Adipocyte (in vitro differentiated cells): Measurements from ENCODE around the gene ECHS1.
"Not testable (repeated sequence)": the region's sequence is repeated elsewhere in the genome, so short reads cannot be mapped to it uniquely, and the experiment has no call there.

Source experiments
- DNase-seq: peaks from one replicate; pipeline ENCODE4 v3.0.0-alpha.2; 2015; ENCODE audit warnings: low read depth
- H3K27me3 ChIP-seq: replicated peaks from 2 replicates; pipeline ENCODE4 v1.7.0; 2013; ENCODE audit warnings: mild to moderate bottlenecking, low read length, moderate library complexity; ENCODE audit not compliant: control insufficient read depth, insufficient read depth
- H3K36me3 ChIP-seq: 2 replicates; pipeline ENCODE4 v1.7.0; 2013; ENCODE audit warnings: low read length, mild to moderate bottlenecking, moderate library complexity; ENCODE audit not compliant: control insufficient read depth, insufficient read depth, severe bottlenecking
- H3K4me1 ChIP-seq: 2 replicates; pipeline ENCODE4 v1.7.0; 2013; ENCODE audit warnings: mild to moderate bottlenecking, low read length, moderate library complexity; ENCODE audit not compliant: control insufficient read depth, insufficient read depth
- H3K4me3 ChIP-seq: 2 replicates; pipeline ENCODE4 v1.7.0; 2013; ENCODE audit warnings: mild to moderate bottlenecking, low read length, moderate library complexity
- H3K9ac ChIP-seq: 2 replicates; pipeline ENCODE4 v1.7.0; 2013; ENCODE audit warnings: mild to moderate bottlenecking, low read length, moderate library complexity
- H3K9me3 ChIP-seq: 2 replicates; pipeline ENCODE4 v1.7.0; 2013; ENCODE audit warnings: mild to moderate bottlenecking, low read length, moderate library complexity; ENCODE audit not compliant: control insufficient read depth

ECHS1 gene

DNA sequence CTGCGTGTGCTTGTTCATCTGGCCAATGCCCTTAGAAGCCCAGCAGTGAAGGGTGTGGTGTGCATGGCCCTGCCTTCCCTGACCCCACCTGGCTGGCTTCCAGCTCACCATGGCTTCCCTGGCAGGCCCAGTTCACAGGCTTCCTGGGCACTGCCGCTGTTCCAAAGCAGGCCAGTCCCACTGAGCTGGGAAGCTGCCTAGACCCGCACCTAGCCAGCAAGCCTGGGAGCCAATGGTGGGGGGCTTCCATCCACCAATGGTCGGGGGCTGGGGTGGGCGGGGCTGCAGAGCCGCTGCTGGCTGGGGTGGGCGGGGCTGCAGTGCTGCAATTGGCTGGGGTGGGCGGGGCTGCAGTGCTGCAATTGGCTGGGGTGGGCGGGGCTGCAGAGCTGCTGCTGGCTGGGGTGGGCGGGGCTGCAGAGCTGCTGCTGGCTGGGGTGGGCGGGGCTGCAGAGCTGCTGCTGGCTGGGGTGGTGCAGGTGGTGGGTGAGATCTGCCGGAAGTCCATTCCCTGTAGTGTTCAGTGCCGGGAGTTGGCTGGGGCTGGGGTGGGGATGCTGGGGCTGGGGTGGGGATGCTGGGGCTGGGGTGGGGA lies 48.9 kb downstream of the ECHS1 start:
- peak; percentile 64 for DNase-seq
- Histone ChIP-seq H3K27me3 (peaks cover 39% of the 10 kb centered on the region), H3K9ac (no peak overlapping the region), H3K4me1 (no peaks in the 10 kb centered on the region), H3K4me3 (no peak overlapping the region), H3K9me3 (peaks cover 6% of the 10 kb centered on the region), H3K36me3 (no peaks in the 10 kb centered on the region)

DNA sequence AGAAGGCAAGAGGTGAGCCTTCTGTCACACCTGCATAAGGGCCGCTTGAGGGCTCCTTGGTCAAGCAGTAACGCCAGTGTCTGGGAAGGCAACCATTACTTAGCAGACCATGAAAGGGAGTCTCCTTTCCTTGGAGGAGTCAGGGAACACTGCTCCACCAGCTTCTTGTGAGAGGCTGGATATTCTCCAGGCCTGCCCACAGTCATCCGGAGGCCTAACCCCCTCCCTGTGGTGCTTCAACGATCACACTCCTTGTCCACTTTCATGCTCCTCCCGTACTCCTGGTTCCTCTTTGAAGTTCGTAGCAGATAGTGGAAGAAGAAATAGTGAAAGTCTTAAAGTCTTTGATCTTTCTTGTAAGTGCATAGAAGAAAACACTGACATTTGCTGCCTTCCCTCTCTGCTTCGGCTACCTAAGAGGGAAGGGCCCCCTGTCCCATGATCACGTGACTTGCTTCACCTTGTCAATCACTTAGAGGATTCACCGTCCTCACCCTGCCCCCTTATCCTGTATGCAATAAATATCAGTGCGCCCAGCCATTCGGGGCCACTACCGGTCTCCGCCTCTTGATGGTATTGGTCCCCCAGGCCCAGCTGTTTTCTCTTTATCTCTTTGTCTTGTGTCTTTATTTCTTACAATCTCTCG lies 51.0 kb downstream of the ECHS1 start:
- not testable (repeated sequence) for H3K4me3 ChIP-seq, DNase-seq, H3K9me3 ChIP-seq, H3K9ac ChIP-seq, H3K4me1 ChIP-seq, H3K36me3 ChIP-seq
- peaks cover 28% of the 10 kb centered on the region for H3K27me3 ChIP-seq

DNA sequence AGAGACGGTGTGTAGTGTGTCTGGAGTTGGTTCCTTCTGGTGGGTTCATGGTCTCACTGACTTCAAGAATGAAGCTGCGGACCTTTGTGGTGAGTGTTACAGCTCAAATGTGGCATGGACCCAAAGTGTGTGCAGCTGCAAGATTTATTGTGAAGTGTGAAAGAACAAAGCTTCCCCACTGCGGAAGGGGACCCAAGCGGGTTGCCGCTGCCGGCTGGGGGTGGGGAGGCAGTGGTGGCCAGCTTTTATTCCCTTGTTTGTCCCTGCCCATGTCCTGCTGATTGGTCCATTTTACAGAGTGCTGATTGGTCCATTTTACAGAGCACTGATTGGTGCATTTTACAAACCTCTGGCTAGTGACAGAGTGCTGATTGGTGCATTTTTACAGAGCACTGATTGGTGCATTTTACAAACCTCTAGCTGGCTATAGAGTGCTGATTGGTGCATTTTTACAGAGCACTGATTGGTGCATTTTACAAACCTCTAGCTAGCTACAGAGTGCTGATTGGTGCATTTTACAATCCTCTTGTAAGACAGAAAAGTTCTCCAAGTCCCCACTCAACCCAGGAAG lies 52.2 kb downstream of the ECHS1 start:
- not testable (repeated sequence) for H3K4me3 ChIP-seq, H3K9me3 ChIP-seq, DNase-seq, H3K36me3 ChIP-seq, H3K9ac ChIP-seq, H3K4me1 ChIP-seq
- H3K27me3 ChIP-seq, result peaks cover 15% of the 10 kb centered on the region

DNA sequence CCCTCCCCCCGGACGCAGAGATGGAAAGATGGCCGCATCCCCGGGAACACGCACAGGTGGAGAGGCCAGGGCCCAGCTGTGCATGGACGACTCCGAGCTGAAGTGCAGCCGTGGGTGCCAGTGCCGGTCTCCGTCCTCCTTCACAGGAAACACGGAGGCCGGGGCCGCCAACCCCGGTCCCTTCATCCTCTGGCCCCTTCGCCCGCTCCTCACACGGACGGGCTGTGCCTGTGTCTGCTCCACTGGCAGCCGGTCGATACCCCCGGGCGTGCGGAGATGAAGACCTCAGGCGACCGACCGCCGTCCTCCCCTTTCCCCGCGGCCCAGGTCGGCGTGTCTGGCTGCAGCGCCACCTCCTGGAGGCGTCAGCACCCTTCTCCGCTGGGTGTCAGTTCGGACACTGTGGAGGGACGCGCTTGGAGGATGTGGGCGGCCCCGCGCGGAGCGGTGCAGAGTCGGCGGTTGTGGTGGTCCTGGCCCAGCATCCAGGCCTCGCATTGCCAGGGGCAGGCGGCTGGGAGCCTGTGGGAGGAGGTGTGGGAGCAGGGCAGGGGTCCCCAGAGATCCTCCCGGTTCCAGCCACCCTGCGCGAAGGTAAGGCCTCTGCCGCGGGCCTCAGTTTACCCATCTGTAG lies 54.5 kb downstream of the ECHS1 start:
- Histone ChIP-seq H3K27me3 (peaks cover 12% of the 10 kb centered on the region), H3K9me3 (peaks cover 6% of the 10 kb centered on the region), H3K4me1 (no peaks in the 10 kb centered on the region), H3K9ac (no peak overlapping the region), H3K36me3 (no peaks in the 10 kb centered on the region), H3K4me3 (peak overlapping the region; percentile 56)
- DNase-seq, result peak; percentile 84

DNA sequence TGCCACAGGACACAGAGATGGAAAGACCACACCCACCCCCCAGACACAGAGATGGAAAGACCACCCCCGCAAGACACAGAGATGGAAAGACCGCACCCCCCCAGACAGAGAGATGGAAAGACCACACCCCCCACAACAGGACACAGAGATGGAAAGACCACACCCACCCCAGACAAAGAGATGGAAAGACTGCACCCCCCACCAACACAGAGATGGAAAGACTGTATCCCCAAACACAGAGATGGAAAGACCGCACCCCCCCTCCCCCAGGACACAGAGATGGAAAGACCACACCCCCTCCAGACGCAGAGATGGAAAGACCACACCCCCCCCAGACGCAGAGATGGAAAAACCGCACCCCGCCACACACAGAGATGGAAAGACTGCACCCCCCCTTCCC lies 56.4 kb downstream of the ECHS1 start:
- H3K36me3 ChIP-seq, result peaks cover 9% of the 10 kb centered on the region
- DNase-seq, result no peak
- no peak overlapping the region for H3K4me3 ChIP-seq

DNA sequence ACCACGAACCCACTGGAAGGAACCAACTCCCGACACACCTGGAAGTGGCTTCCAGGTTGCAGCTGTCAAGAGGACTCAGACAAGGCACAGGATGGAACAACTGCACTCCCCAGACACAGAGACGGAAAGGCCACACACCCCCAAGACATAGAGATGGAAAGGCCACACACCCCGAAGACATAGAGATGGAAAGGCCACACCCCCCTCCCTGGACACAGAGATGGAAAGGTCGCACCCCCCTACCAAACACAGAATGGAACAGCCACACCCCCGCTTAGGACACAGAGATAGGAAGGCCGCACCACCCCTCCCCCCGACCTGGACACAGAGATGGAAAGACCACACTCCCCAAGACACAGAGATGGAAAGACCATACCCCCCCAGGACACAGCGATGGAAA lies 56.9 kb downstream of the ECHS1 start:
- DNase-seq, result no peak

More for the DNA sequence above, 56.4 kb downstream of the ECHS1 start:
- H3K9ac ChIP-seq, result no peak overlapping the region
- peaks cover 6% of the 10 kb centered on the region for H3K9me3 ChIP-seq
- H3K4me1 ChIP-seq, result no peaks in the 10 kb centered on the region
- H3K27me3 ChIP-seq, result peaks cover 12% of the 10 kb centered on the region

DNA sequence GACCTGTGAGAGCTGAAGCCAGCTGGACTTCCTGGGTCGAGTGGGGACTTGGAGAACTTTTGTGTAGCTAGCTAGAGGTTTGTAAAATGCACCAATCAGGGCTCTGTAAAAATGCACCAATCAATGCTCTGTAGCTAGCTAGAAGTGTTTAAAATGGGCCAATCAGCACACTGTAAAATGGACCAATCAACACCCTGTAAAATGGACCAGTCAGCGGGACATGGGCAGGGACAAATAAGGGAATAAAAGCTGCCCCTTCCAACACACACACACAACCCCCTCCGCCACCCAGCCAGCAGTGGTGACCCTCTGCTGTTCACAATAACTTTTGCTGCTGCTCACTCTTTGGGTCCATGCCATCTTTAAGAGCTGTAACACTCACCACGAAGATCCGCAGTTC lies 57.3 kb downstream of the ECHS1 start:
- DNase-seq, result no peak
- Histone ChIP-seq H3K9me3 (peaks cover 1% of the 10 kb centered on the region), H3K4me3 (no peak overlapping the region), H3K9ac (no peak overlapping the region), H3K4me1 (no peaks in the 10 kb centered on the region), H3K27me3 (peaks cover 12% of the 10 kb centered on the region), H3K36me3 (peaks cover 16% of the 10 kb centered on the region)

More for the DNA sequence above, 56.9 kb downstream of the ECHS1 start:
- no peak overlapping the region for H3K9ac ChIP-seq
- no peaks in the 10 kb centered on the region for H3K4me1 ChIP-seq
- peaks cover 12% of the 10 kb centered on the region for H3K27me3 ChIP-seq
- H3K9me3 ChIP-seq, result peaks cover 5% of the 10 kb centered on the region
- no peak overlapping the region for H3K4me3 ChIP-seq
- peaks cover 14% of the 10 kb centered on the region for H3K36me3 ChIP-seq

DNA sequence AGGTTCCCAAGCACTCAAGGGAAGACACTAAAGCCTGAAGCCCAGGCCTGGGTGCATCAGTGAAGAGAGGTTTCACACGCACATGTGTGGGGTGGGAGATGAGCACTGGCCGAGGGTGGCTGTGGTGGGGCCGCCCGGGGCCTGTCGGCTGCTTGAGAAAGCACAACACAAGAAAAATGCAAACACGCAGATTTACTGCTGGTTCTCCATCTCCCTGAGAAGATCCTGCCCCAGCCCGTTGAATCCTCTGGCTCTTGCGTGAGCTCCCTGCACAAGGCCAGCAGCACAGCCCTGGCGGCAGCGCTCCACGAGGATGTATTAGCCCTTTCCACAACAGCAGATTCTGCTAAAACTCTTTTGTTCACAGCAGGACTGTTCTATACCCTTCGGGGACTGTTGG lies 58.2 kb downstream of the ECHS1 start:
- no peak for DNase-seq
- Histone ChIP-seq H3K9me3 (no peaks in the 10 kb centered on the region), H3K27me3 (peaks cover 7% of the 10 kb centered on the region), H3K9ac (no peak overlapping the region), H3K4me1 (no peaks in the 10 kb centered on the region), H3K4me3 (no peak overlapping the region), H3K36me3 (peaks cover 24% of the 10 kb centered on the region)

DNA sequence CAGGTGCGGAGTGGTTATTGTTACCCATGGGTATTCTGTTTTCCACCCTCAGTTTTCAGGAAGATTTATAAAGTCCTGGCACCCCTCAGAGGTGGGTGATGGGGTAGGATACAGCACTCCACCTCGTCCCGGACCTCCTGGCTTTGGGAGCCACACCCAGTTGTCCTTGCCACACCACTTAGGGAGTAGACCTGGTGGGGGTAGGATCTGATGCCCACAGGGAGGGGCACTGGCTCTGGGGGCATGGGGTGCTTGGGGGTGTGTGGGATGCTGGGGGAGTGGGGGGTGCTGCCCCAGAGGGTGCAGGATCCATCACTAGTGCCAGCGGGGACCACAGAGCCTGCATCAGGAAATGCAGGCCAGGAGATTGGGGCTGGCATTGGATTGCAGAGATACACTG lies 60.0 kb downstream of the ECHS1 start:
- DNase-seq, result no peak
- Histone ChIP-seq H3K4me3 (no peak overlapping the region), H3K36me3 (peaks cover 24% of the 10 kb centered on the region), H3K4me1 (no peaks in the 10 kb centered on the region), H3K27me3 (no peaks in the 10 kb centered on the region), H3K9ac (no peak overlapping the region), H3K9me3 (no peaks in the 10 kb centered on the region)

DNA sequence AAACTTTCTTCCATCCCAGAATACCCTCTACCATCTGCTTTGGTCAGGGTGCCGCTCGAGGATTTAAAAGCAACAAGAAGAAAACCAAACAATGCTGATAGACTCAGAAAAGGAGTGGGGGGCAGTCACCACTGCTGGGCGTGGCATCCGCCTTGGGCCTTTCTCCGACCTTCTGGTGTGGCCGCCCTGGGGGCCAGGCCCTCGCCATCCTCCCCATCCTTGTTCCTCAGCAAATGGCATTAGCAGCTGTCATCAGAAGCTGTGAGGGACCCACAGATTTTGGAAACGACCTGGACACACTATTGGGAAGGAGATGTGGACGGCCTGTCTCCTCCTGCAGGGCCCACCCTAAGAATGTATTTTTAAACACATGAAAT lies 60.4 kb downstream of the ECHS1 start:
- H3K9me3 ChIP-seq, result no peaks in the 10 kb centered on the region

More for the DNA sequence above, 60.4 kb downstream of the ECHS1 start:
- Histone ChIP-seq H3K36me3 (peaks cover 24% of the 10 kb centered on the region), H3K27me3 (no peaks in the 10 kb centered on the region), H3K4me3 (no peak overlapping the region), H3K9ac (no peak overlapping the region), H3K4me1 (peaks cover 3% of the 10 kb centered on the region)
- no peak for DNase-seq
